ENCODE data around the gene ADCY3.

- TF ChIP-seq PATZ1 (CRISPR knock-in tag; IDR thresholded peaks at IDR 0.05; ENCODE audit: borderline replicate concordance) (no peak), CSDC2 (CRISPR knock-in tag; IDR thresholded peaks at IDR 0.05) (no peak), TOX (CRISPR knock-in tag; IDR thresholded peaks at IDR 0.05; ENCODE audit: borderline replicate concordance) (no peak), ZFP3 (CRISPR knock-in tag; IDR thresholded peaks at IDR 0.05) (no peak), ZFP30 (CRISPR knock-in tag; IDR thresholded peaks at IDR 0.05) (no peak), ISL1 (CRISPR knock-in tag; IDR thresholded peaks at IDR 0.05) (no peak)
Observed at GRCh38 chr2:24870891-24871705, 48.9 kb downstream of the ADCY3 start.

Data from SK-N-SH treated with all-trans-retinoic acid at 6 μM for 48 hours (cell line).